GM21723 (cell line): ENCODE data around the gene SYPL1.

ENCODE experiments used
- ATAC-seq: cut with Tn5 transposase; IDR thresholded peaks from one replicate; pipeline ENCODE4 v1.9.1; 2021; ENCODE audit warnings: mild to moderate bottlenecking, moderate library complexity; ENCODE audit not compliant: unreplicated experiment

Gene SYPL1

GRCh38 chr7:106054156-106054910 is 57.8 kb downstream of the SYPL1 start:
- no peak for ATAC-seq

- ATAC-seq = no peak
Measured at GRCh38 chr7:106053109-106053508, 59.0 kb downstream of the SYPL1 start.

GRCh38 chr7:106052681-106053080 is 59.4 kb downstream of the SYPL1 start:
- ATAC-seq = no peak

GRCh38 chr7:106050746-106051117 is 61.4 kb downstream of the SYPL1 start:
- no peak for ATAC-seq

- no peak for ATAC-seq
Measured at GRCh38 chr7:106050002-106050745, 61.9 kb downstream of the SYPL1 start.

GRCh38 chr7:106049139-106049752 is 62.9 kb downstream of the SYPL1 start:
- no peak for ATAC-seq

- no peak for ATAC-seq
Measured at GRCh38 chr7:106048706-106049020, 63.4 kb downstream of the SYPL1 start.

GRCh38 chr7:106047818-106048705 is 64.0 kb downstream of the SYPL1 start:
- ATAC-seq = no peak

- no peak for ATAC-seq
Measured at GRCh38 chr7:106047184-106047583, 64.9 kb downstream of the SYPL1 start.

GRCh38 chr7:106045586-106045985 is 66.5 kb downstream of the SYPL1 start:
- ATAC-seq = no peak

- no peak for ATAC-seq
Measured at GRCh38 chr7:106045139-106045538, 67.0 kb downstream of the SYPL1 start.

- no peak for ATAC-seq
Measured at GRCh38 chr7:106042196-106042611, 69.9 kb downstream of the SYPL1 start.

GRCh38 chr7:106041140-106041717 is 70.9 kb downstream of the SYPL1 start:
- ATAC-seq = peak; percentile 63
